HG03159 (cell line): Measurements from ENCODE around the gene LRP10.
"Not testable (repeated sequence)": the region's sequence is repeated elsewhere in the genome, so short reads cannot be mapped to it uniquely, and the experiment has no call there.

ENCODE experiments used
- ATAC-seq: cut with Tn5 transposase; IDR thresholded peaks from one replicate; pipeline ENCODE4 v1.9.1; 2021; ENCODE audit warnings: mild to moderate bottlenecking, moderate library complexity; ENCODE audit not compliant: unreplicated experiment

Gene LRP10, protein sequence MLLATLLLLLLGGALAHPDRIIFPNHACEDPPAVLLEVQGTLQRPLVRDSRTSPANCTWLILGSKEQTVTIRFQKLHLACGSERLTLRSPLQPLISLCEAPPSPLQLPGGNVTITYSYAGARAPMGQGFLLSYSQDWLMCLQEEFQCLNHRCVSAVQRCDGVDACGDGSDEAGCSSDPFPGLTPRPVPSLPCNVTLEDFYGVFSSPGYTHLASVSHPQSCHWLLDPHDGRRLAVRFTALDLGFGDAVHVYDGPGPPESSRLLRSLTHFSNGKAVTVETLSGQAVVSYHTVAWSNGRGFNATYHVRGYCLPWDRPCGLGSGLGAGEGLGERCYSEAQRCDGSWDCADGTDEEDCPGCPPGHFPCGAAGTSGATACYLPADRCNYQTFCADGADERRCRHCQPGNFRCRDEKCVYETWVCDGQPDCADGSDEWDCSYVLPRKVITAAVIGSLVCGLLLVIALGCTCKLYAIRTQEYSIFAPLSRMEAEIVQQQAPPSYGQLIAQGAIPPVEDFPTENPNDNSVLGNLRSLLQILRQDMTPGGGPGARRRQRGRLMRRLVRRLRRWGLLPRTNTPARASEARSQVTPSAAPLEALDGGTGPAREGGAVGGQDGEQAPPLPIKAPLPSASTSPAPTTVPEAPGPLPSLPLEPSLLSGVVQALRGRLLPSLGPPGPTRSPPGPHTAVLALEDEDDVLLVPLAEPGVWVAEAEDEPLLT

DNA sequence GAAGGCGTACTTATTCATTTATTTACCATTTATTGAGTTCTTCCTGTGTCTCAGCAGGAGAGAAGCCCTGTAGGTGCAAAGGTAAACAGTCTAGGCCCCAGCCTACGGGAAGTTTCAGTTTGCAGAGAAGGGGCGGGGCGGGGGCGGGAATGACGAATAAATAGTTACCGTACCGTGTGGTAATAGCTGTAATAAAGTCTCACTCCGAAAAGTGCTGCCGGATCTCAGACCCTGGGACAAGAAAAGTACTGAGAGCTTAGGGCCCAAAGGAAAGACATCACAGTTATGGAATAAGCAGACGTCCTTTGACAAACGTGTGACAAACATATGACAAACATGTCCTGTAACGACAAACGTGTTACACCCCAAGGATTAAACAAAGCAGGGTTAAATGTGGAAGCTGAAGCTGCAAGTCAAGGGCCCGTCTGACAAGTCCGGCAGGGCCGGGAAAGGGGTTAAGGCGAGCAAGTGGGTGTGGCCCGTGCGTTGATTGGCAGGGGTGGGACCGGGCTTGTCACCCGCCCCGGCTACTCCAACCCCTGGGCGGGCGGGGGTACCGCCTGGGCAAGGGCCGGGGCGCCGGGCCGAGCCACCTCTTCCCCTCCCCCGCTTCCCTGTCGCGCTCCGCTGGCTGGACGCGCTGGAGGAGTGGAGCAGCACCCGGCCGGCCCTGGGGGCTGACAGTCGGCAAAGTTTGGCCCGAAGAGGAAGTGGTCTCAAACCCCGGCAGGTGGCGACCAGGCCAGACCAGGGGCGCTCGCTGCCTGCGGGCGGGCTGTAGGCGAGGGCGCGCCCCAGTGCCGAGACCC lies at the start of gene LRP10:
TSS of gene LRP10 (plus strand) at position 517 of the 809 bp plus-strand sequence. CDS start 564 bp downstream, outside the sequence.
- ATAC-seq: peak; percentile 70

DNA sequence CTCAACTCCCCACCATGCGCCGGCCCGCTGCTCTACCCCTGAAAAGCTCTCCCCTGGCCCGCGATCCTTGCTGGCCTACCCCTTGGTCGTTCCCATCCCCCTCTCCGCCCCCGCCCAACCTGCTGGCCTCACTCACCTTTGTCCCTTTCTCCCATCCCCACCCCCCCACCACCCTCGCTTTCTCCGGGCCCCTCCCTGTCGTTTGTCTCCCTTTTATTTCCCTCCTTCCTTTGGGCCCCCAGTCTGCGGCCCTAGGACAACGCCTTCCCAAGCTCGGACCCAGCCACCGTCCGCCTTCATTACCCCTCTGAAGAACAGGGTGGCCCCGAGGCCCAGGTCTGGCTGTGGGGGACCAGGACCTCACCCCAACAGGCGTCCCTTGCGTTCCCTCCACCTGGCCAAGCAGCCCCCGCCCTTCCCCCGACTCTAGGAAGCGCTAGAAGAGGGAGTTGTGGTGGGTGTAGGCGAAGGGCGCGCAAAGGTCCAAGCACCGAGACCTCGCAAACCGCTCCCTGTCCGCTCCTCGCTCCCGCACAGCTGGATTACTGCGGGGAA lies 49.4 kb upstream of the LRP10 start:
- ATAC-seq: no peak

DNA sequence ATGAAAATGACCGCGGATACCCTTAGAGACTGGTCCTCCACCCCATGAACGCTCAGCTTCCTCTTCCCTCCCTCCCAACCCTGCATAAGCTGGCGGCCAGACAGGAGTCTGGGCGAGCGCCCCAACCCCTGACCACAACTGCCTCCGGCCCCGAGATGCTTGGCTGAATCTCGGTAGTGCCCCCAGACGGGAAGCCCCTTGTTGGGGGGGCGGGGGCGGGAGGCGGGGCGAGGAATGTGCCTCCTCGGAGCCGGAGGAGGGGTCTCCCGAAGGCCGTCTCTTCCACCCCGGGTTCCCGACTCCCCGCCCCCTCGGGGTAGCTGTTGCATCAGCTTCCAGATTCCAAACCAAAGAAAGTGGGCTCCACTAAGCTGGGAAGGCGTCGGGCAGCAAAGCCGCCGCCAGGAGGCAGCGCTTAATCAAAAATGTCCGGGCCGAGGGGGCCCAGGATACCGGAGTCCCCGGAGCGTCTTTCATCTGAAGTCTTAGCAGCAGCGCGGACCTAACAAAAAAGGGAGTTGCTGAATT lies 48.9 kb upstream of the LRP10 start:
- peak; percentile 39 for ATAC-seq

DNA sequence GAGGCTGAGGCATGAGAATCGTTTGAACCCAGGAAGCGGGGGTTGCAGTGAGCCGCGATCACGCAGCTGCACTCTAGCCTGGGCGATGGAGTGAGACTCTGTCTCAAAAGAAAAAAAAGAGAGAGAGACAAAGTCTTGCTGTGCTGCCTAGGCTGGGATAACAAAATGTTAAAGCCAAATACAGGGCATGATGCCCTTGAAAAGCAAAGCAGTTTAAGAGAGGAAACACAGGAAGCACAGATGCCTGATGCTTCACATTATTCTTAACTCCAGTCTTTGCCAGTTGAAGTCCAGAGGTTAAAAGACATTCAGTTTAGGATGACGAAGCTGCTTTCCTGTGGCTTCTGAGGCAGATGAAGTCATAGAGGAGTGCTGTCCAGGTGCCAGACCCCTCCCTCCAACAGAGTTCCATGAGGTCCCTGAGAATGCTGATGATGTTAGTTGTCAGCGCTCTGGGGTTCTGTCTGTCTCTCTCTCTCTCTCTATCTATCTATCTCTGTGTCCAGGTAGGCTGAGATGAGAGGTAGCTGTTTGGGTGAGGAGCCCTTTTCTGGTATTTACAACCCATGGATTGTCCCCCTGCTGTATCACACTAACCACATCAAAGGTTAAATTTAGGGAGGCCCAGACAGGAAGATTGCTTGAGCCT lies 46.7 kb upstream of the LRP10 start:
- no peak for ATAC-seq

DNA sequence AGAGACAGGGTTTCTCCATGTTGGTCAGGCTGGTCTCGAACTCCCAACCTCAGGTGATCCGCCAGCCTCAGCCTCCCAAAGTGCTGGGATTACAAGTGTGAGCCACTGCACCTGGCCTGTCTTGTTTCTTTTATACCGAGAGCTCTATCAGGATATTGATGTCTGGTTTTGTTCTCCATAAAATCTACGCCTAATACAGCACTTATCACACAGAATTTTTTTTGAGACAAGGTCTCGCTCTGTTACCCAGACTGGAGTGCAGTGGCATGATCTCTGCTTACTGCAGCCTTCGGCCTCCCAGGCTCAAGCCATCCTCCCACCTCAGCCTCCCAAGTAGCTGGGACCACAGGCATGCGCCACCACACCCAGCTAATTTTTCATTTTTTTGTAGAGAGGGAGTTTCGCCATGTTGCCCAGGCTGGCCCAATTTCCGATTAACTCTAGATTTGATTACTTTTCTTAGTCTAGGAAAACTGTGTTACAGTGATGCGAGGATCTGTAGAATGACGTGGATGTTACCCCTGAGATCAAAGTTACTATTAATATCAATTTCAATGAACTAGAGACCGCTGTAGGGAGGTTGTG lies 42.4 kb upstream of the LRP10 start:
- not testable (repeated sequence) for ATAC-seq

DNA sequence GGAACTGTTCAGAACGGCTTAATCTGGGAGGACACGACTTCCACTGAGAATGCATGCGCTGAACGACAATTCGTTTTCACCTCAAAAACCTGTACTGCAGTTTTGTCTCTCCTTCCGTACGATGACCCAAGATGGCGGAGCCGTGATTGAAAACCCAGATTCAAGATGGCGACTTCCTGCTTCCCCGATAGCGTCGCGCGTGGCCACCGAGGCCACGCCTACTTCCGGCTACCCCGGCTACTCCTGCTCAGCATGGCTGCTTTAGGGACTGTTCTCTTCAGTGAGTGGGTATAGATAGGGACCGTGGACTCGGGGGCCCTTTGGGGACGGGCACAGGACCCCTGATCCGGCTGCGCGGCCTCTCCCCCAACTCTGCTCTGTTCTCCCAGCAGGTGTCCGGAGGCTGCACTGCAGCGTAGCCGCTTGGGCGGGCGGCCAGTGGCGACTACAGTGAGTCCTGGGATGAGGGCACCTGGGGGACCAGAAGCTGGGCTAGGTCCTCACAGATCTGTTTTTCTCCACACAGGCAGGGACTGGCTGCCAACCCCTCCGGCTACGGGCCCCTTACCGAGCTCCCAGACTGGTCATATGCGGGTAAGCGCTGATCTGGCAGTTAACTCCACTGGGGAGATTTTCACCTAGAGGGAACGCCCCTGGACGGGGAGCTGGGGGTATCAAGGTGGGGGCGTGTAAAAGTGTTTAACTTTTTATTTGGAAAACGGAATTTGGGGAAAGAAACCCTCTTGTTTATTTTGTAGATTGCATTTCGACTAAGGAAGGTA lies 41.7 kb upstream of the LRP10 start, which contains the start of gene MRPL52:
TSS of gene MRPL52 (plus strand) at position 227 of the 782 bp plus-strand sequence. CDS start at position 253, 26 bp downstream.
- ATAC-seq: peak; percentile 89

DNA sequence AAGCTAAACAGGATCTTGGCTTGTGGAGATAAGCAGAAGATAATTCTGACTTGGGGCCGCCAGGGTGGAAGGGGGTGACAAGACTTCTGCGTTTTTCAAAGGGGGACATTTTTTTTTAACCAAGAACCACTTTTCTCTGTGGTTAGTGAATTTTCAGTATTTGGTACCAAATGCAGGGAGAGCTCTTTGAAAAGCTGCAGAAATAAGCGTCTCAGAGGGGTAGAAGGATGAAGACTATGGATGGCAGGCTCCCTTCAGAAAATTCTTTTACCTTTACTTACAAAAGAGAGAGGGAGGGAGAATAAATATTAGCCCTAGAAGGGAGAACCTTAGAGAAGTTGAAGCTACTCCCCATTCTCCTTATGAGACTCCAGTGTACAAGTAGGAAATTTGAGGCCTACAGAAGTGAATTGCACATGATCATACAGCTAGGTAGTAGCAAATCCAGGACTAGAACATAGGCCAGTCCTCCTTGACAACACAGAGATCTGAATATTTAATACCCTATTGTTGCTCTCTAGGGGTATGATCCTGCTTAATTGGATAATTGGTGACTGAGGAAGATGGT lies 41.0 kb upstream of the LRP10 start:
- ATAC-seq: peak; percentile 14

DNA sequence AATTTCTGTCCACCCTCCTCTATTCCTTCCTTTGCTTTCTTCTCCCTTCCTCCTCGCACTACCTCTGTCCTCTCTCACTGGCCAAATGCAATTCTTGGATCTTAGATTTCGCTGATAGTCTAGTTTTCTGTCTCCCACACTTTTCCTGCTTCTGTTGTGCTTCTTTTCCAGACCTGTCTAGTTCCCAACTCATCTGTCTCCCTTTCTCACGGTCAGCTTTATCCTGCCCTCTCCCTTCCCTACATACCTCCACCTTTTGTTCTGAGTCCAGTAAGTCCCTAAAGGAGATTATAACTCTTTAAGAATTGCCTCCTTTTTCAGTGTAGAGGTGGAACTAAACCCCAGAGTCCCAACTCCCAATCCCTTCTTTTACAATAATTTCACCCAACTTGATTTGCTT lies 36.0 kb upstream of the LRP10 start:
- no peak for ATAC-seq

DNA sequence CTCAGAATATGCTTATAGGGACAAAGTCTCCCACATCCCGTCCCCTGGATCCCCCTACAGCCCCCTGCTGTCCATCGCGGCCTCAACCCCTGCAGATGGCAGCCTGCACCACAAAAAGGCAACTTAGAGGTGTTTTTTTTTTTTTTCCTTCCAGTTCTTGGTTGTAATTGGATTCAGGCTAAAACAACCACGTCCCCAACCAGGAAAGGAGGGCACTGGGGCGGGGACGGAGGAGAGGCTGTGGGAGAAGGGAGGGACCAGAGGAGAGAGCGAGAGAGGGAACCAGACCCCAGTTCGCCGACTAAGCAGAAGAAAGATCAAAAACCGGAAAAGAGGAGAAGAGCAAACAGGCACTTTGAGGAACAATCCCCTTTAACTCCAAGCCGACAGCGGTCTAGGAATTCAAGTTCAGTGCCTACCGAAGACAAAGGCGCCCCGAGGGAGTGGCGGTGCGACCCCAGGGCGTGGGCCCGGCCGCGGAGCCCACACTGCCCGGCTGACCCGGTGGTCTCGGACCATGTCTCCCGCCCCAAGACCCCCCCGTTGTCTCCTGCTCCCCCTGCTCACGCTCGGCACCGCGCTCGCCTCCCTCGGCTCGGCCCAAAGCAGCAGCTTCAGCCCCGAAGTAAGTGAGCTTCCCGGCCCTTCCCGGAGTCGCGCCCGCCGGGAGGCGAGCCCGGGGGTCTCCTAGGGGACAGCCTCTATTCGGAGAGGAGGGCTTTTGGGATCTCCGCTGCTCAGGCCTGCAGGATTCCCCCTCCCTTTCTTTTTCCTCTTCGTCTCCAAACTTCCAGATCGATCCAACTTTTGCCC lies 35.0 kb upstream of the LRP10 start, which contains the start of gene MMP14:
TSS of gene MMP14 (plus strand) at position 285 of the 813 bp plus-strand sequence. CDS start at position 518, 233 bp downstream.
- ATAC-seq: no peak

DNA sequence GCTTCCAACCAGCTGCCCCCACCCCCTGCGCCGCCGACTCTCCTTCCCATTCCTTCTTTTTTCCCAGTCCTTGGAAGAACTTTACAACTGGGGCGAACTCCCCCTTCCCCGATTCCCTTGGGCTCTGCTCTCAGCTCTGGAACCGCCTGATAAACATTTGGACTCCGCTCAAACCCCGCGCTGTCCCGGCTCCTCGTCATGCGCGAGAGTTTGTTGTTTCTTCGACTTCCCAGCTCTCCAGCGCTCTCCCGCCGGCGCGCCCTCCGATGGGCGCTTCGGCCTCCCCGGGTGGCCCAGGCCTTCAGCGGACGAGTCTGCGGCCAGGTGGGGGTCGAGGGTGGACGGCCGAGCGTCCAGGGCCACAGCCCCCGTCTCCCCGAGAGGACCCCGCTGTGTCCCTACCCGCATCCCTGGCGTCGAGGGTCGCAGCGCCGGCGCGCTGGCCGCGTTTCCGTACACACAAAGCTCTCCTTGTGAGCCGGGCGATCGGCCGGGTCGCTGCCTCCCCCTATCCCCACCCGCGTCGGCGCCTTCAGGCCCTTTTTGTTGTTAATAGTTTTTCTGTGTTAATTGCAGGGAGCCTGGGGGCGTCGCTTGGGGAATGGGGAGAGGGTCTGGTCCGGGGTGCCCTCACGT lies 34.3 kb upstream of the LRP10 start:
- ATAC-seq: no peak

DNA sequence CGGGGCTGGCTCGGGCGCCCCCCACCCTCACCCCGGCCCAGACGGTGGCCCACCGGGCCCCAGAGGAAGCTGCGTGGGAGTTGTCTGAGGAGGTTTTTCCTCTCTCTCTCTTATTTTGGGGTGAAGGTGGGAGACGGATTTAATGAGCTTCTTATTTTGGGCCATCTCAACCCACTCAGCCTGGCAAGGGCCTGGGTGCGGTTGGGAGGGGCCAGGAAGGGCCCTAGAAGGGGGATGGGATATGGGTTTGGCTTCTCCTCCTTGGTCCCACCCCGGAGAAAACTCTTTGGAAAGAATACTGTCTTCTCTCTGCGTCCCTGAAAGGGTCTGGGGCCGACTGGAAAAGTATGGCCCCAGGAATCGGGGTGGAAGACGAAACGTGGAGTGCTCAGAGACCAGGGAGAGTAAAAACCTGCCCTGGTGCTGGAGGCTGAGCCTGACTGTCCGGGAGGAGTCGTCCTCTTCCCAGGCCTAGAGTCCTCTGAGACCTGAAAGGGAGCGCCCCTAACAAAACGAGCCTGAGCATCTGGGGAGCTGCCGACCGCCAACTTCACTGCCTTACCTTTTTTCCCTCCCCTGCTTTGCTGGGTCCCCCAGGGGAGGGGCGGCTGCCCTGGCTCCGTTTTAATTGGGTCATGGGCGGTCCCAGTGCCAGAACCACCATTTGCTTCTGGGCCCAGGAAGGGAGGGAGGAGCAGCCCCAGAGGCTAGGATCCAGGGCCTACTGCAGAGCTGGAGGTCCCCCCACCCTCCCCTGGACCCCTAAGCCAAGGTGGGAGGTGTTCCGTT lies 33.6 kb upstream of the LRP10 start:
- no peak for ATAC-seq

DNA sequence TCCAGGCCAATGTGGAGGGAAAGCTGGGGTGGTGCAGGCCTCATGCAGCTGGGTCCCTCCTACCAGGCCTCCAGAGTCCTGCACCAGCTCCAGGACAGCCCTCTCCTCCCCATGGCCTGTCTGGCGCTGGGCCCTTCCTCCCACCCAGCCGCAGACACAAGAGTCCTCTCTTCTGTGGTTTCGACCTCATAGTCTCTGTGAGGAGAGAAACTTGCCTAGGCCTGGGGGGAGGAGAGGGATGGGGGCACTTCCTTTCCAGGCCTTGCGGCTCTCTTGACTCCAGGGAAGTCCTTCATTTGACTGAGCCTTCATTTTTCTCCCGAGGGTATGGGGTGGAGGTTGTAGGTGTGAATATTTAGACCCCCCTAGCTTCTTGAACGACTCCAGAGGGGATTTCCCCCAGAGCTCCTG lies 32.9 kb upstream of the LRP10 start:
- ATAC-seq: no peak

DNA sequence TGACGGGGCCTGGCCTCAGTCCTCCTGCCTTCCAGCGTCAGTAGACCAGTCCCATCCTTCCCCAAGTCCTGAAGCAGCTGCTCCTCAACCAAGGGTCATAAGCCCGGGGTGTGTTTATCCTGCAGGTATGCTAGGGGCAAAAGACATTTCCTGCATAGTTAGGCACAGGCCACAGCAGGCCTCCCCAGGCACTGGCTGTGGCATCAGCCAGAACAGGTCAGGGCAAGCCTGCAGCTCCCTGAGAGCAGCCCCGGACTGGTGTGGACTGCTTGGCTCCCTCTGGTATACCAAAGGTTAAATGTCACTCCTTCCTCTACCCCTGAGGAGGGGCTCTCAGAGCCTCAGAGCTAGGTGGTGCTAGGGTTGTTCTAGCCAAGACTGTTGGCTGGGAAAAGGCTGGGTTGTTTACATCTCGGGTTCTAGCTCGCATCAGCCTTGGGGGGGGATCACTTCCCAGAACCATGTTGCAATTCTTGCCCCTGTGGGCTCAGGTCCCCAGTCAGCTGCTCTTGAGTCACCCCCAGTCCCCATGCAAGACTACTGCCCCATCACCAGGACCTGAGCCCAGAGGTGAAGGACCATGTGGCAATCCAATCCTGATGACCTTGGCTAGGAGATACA lies 32.3 kb upstream of the LRP10 start:
- no peak for ATAC-seq

DNA sequence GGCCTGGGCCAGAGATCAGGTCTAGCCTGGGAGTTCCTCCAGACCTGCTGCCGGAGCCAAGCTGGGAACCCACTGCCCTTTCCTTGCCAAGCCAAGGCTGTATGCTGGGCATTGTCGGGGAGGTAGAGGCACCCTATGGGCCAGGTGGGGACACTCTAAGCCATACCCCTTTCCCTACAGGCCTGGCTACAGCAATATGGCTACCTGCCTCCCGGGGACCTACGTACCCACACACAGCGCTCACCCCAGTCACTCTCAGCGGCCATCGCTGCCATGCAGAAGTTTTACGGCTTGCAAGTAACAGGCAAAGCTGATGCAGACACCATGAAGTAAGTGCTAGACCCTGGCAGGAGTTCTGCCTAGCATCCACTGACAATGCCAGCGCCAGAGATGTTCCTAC lies 30.2 kb upstream of the LRP10 start:
- no peak for ATAC-seq

DNA sequence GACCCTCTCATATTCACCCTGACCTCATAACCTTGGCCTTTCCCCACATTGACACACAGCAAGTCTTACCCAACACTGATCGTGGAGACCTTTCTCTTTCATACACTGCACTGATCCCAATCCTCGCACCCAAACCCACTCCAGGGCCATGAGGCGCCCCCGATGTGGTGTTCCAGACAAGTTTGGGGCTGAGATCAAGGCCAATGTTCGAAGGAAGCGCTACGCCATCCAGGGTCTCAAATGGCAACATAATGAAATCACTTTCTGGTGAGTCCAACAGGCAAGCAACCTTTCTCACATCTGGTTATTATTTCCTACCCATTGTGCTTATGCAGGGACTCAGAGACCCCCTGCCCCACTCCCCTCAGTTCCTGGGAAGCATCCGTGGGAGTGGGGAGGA lies 29.8 kb upstream of the LRP10 start:
- no peak for ATAC-seq
